Nephron (organoid): ENCODE data around the gene C1QTNF7.
A peak's percentile ranks its signal among the peaks of the same experiment; 100 is the strongest.

ENCODE experiments used
- H3K27ac Mint-ChIP-seq, 3 experiments: 2 replicates each; pipeline ENCODE4 v1.8.0; 2020; ENCODE audit warnings: mixed read lengths in 3 of 3, mild to moderate bottlenecking in 2 of 3, moderate library complexity in 1 of 3
- H3K27me3 Mint-ChIP-seq: 2 replicates; pipeline ENCODE4 v1.8.0; 2021; ENCODE audit warnings: low read depth, mild to moderate bottlenecking, moderate library complexity, mixed read lengths
- H3K36me3 Mint-ChIP-seq: 2 replicates; pipeline ENCODE4 v1.8.0; 2020; ENCODE audit warnings: low read depth, mixed read lengths
- H3K4me1 Mint-ChIP-seq: 2 replicates; pipeline ENCODE4 v1.8.0; 2020; ENCODE audit warnings: mixed read lengths
- H3K4me3 Mint-ChIP-seq, 3 experiments: 2 replicates each; pipeline ENCODE4 v1.8.0; 2020; ENCODE audit warnings: mild to moderate bottlenecking in 3 of 3, mixed read lengths in 3 of 3, moderate library complexity in 2 of 3
- H3K9me3 Mint-ChIP-seq: 2 replicates; pipeline ENCODE4 v1.8.0; 2020; ENCODE audit warnings: mixed read lengths
- CTCF ChIP-seq, 3 experiments: fragments of 200-600 bp; sonication (generic); IDR thresholded peaks; one replicate each; pipeline ENCODE4 v1.5.0; 2021; ENCODE audit warnings: antibody characterized with exemption in 3 of 3; ENCODE audit not compliant: unreplicated experiment in 3 of 3

The C1QTNF7 gene

GRCh38 chr4:15436513-15436912, 8.7 kb downstream of the C1QTNF7 start:
- no peaks in the 10 kb centered on the region for H3K27me3 Mint-ChIP-seq
- H3K27ac Mint-ChIP-seq: peak overlapping the region in 2 of 3 experiments; percentile 0 to 1
- peaks cover 2% of the 10 kb centered on the region for H3K9me3 Mint-ChIP-seq
- peaks cover 17% of the 10 kb centered on the region for H3K4me1 Mint-ChIP-seq
- no peak overlapping the region for H3K4me3 Mint-ChIP-seq
- no peak for TF ChIP-seq CTCF (IDR thresholded peaks at IDR 0.05; ENCODE audit: unreplicated experiment in 3 of 3)
- peaks cover 7% of the 10 kb centered on the region for H3K36me3 Mint-ChIP-seq

- no peak for TF ChIP-seq CTCF (IDR thresholded peaks at IDR 0.05; ENCODE audit: unreplicated experiment in 3 of 3)
- Mint-ChIP-seq H3K4me3 (no peak overlapping the region), H3K27ac (no peak overlapping the region), H3K36me3 (peaks cover 13% of the 10 kb centered on the region), H3K9me3 (peaks cover 5% of the 10 kb centered on the region), H3K4me1 (peaks cover 20% of the 10 kb centered on the region), H3K27me3 (no peaks in the 10 kb centered on the region)
Measured at GRCh38 chr4:15438939-15439524, 11.2 kb downstream of the C1QTNF7 start.

- no peak for TF ChIP-seq CTCF (IDR thresholded peaks at IDR 0.05; ENCODE audit: unreplicated experiment in 3 of 3)
- Mint-ChIP-seq H3K27me3 (no peaks in the 10 kb centered on the region), H3K36me3 (peaks cover 27% of the 10 kb centered on the region), H3K4me3 (no peak overlapping the region), H3K4me1 (peaks cover 5% of the 10 kb centered on the region), H3K27ac (peak overlapping the region in 2 of 3 experiments; percentile 33 to 39), H3K9me3 (peaks cover 5% of the 10 kb centered on the region)
Measured at GRCh38 chr4:15443371-15444160, 15.7 kb downstream of the C1QTNF7 start.

DNA sequence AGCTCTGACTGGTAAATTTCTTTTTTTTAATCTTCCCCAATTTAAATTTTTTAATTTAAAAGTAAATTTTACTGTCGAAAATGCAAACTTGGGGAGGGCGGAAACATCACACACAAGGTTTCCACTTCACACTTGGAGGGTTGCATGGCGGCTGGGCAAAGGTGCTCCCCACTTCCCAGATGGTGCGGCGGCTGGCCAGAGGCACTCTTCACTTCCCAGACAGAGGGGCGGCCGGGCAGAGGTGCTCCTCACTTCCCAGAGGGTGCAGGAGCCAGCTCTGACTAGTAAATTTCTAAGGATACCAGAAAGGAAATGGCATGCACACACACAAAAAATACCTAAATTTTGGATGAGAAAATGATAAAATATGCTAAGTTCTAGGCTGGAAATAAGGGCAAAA, 16.4 kb downstream of the C1QTNF7 start:
- Mint-ChIP-seq H3K4me3 (no peak overlapping the region), H3K9me3 (peaks cover 5% of the 10 kb centered on the region), H3K27ac (no peak overlapping the region), H3K4me1 (peaks cover 5% of the 10 kb centered on the region), H3K36me3 (peaks cover 27% of the 10 kb centered on the region), H3K27me3 (no peaks in the 10 kb centered on the region)
- no peak for TF ChIP-seq CTCF (IDR thresholded peaks at IDR 0.05; ENCODE audit: unreplicated experiment in 3 of 3)

DNA sequence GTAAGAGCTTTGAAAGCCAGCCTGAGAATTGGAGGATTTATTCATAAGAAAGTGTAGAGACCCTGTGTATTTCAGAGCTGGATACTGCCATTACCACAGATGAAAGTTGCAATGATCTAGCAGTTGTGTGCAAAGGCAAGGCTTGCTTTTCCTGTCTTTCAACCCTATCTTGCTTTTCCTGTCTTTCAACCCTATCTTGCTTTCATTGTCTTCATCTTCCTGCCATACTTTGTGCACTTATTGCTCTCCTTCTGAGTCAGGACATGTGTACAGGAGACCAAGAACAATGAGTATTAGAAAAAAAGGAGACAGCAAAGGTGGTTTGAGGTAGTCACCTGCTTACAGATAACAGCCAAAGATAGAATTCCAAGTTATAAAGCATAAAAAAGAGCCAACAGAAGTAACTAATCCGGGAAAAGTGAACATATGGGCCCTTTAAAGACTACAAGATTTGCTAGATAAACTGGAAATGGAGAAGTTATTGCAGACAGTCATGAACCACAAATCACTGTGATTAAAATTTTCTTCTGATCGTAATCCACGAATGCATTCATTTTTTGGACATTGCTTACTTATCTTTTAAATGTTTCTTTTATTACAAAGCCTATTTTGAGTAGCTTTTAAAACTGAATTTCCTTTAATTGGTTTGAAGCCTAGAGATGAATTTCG, 17.2 kb downstream of the C1QTNF7 start:
- no peak for TF ChIP-seq CTCF (IDR thresholded peaks at IDR 0.05; ENCODE audit: unreplicated experiment in 3 of 3)
- H3K27ac Mint-ChIP-seq: peak overlapping the region in 1 of 3 experiments; percentile 10
- no peak overlapping the region for H3K4me3 Mint-ChIP-seq
- peaks cover 5% of the 10 kb centered on the region for H3K9me3 Mint-ChIP-seq
- H3K27me3 Mint-ChIP-seq: no peaks in the 10 kb centered on the region
- H3K36me3 Mint-ChIP-seq: peaks cover 27% of the 10 kb centered on the region
- H3K4me1 Mint-ChIP-seq: peaks cover 5% of the 10 kb centered on the region
